ENCODE data around the gene ACKR4.

Gene ACKR4

GRCh38 chr3:132650153-132650552, 53.1 kb downstream of the ACKR4 start:
- H3K4me1 ChIP-seq (ENCODE audit: control insufficient read depth, insufficient read depth, low read length), result no peaks in the 10 kb centered on the region
- H3K9ac ChIP-seq (ENCODE audit: low read length), result no peak overlapping the region
- H3K27me3 ChIP-seq (ENCODE audit: control insufficient read depth, insufficient read depth, low read length), result no peaks in the 10 kb centered on the region
- H3K4me3 ChIP-seq (ENCODE audit: low read length), result no peak overlapping the region
- no peaks in the 10 kb centered on the region for H3K9me3 ChIP-seq (ENCODE audit: control insufficient read depth, low read length)
- no peaks in the 10 kb centered on the region for H3K36me3 ChIP-seq (ENCODE audit: control insufficient read depth, insufficient read depth, low read length)

Measured in mucosa of stomach (tissue), 1 donor.